OCI-LY1 (cell line): ENCODE results near the gene BTBD16.

ENCODE experiments used
- H2AFZ ChIP-seq: fragments of 200-600 bp; sonication (generic), shearing (Covaris generic); 2 replicates; pipeline ENCODE4 v1.6.0; 2014; ENCODE audit warnings: antibody characterized with exemption, mild to moderate bottlenecking, low read length
- H3F3A ChIP-seq: fragments of 200-600 bp; sonication (generic), shearing (Covaris generic); 2 replicates; pipeline ENCODE4 v1.6.0; 2014; ENCODE audit warnings: mild to moderate bottlenecking, antibody characterized with exemption, low read length, moderate library complexity; ENCODE audit not compliant: insufficient read depth
- H3K27ac ChIP-seq: fragments of 200-600 bp; sonication (generic); 2 replicates; pipeline ENCODE4 v1.5.1; 2014; ENCODE audit warnings: low read length, mixed run types, mild to moderate bottlenecking, low read depth; ENCODE audit not compliant: poor library complexity, severe bottlenecking
- H3K27me3 ChIP-seq: fragments of 200-600 bp; sonication (generic); 2 replicates; pipeline ENCODE4 v1.6.0; 2014; ENCODE audit warnings: antibody characterized with exemption, mild to moderate bottlenecking, low read length, moderate library complexity; ENCODE audit not compliant: insufficient read depth
- H3K36me3 ChIP-seq: fragments of 200-600 bp; sonication (generic); 2 replicates; pipeline ENCODE4 v1.6.1; 2014; ENCODE audit warnings: mild to moderate bottlenecking, antibody characterized with exemption, low read length, moderate library complexity, mixed read lengths; ENCODE audit not compliant: insufficient read depth
- H3K4me1 ChIP-seq: fragments of 200-600 bp; sonication (generic); 2 replicates; pipeline ENCODE4 v1.5.1; 2014; ENCODE audit warnings: mild to moderate bottlenecking, low read length, moderate library complexity; ENCODE audit not compliant: insufficient read depth, severe bottlenecking
- H3K4me2 ChIP-seq: fragments of 200-600 bp; sonication (generic), shearing (Covaris generic); 2 replicates; pipeline ENCODE4 v1.6.1; 2014; ENCODE audit warnings: low read length
- H3K4me3 ChIP-seq: fragments of 200-600 bp; sonication (generic); 2 replicates; pipeline ENCODE4 v1.5.1; 2014; ENCODE audit warnings: low read length, low read depth, mild to moderate bottlenecking, mixed read lengths; ENCODE audit not compliant: poor library complexity, severe bottlenecking
- H3K79me2 ChIP-seq: fragments of 200-600 bp; shearing (Covaris generic); 2 replicates; pipeline ENCODE4 v1.6.1; 2016; ENCODE audit warnings: mixed run types, low read length, mixed read lengths; ENCODE audit not compliant: insufficient read depth
- H3K9ac ChIP-seq: fragments of 200-600 bp; sonication (generic), shearing (Covaris generic); 2 replicates; pipeline ENCODE4 v1.6.1; 2014; ENCODE audit warnings: mild to moderate bottlenecking, low read length, mixed read lengths
- H3K9me2 ChIP-seq: fragments of 200-600 bp; sonication (generic), shearing (Covaris generic); 2 replicates; pipeline ENCODE4 v1.6.1; 2014; ENCODE audit warnings: low read depth, mild to moderate bottlenecking, low read length, mixed read lengths
- H3K9me3 ChIP-seq: fragments of 200-600 bp; shearing (Covaris generic); 2 replicates; pipeline ENCODE4 v1.6.1; 2014; ENCODE audit warnings: low read length, mixed read lengths
- H4K20me1 ChIP-seq: fragments of 200-600 bp; sonication (generic), shearing (Covaris generic); 2 replicates; pipeline ENCODE4 v1.6.0; 2016; ENCODE audit warnings: mild to moderate bottlenecking, low read length; ENCODE audit not compliant: insufficient read depth
- CTCF ChIP-seq: fragments of 200-600 bp; sonication (generic), shearing (Covaris generic); IDR thresholded peaks from 2 replicates; pipeline ENCODE4 v1.5.1; 2017; ENCODE audit warnings: mild to moderate bottlenecking, antibody characterized with exemption, low read length, moderate library complexity, mixed read lengths
- EZH2 ChIP-seq: fragments of 200-600 bp; sonication (generic), shearing (Covaris generic); IDR thresholded peaks from 2 replicates; pipeline ENCODE4 v1.8.0; 2017; ENCODE audit warnings: borderline replicate concordance, mixed run types, mild to moderate bottlenecking, antibody characterized with exemption, low read length, moderate library complexity, mixed read lengths

The BTBD16 gene

DNA sequence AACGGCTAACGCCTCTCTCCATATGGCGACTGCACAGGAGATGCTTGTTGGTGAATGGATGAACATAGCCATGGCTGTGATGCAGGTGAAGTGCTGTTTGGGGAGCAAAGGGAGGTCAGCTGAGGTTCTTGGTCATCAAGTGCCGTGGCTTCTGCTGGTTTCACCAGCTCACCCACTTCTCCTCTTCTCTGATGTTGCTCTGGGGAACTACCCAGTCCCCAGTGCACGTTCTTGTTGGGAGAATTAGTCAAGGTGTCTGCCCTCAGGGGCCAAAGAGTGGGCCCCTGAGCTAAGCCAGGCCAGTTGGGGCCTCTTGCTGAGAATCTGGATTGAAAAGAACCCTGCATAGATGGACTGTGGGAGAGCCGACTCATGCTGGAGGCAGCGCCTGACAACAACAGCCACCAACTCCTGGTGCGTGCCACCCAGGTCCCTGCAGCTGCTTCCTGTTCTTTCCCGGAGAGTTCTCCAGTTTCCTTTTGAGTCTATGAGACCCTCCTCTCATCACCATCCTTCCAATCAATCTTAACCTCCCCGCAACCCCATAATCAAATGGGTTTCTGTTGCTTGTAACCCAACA, 3.0 kb downstream of the BTBD16 start:
- Histone ChIP-seq H3K4me2 (no peak overlapping the region), H3K79me2 (no peaks in the 10 kb centered on the region), H3K27me3 (no peaks in the 10 kb centered on the region), H2AFZ (no peak overlapping the region), H3K4me1 (no peaks in the 10 kb centered on the region), H3K27ac (no peak overlapping the region), H3K9me3 (no peaks in the 10 kb centered on the region), H3K36me3 (no peaks in the 10 kb centered on the region), H4K20me1 (no peaks in the 10 kb centered on the region), H3K4me3 (no peak overlapping the region), H3K9me2 (no peaks in the 10 kb centered on the region), H3F3A (no peaks in the 10 kb centered on the region), H3K9ac (no peak overlapping the region)
- no peak for TF ChIP-seq EZH2
- no peak for TF ChIP-seq CTCF

DNA sequence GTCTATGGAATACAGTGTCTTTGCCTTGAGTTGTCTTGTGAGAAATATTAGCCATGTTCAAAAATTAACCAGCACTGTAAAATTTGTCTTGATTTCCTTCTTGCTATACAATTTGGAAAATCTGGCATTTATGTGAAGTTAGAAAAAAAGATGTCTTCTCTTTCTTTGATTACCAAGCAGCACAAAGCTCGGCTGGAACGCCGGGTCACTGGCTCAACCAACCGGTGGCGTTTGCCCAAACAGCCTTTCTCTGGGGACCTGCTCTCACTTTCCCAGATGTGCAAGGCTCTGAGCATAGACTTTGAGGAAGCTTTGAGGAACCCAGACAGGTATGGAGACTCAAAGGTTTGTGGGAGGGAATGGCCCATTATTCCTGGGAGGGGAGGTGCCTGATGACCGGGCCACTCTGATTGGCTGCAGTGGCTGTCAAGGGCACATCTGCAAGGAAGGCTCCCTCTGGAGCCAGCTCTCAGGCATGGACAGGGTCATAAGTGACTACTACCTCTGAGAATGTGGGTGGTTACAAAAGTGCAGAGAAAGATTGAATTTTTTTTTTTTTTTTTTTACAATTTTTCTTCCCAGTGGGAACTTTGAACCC, 5.6 kb downstream of the BTBD16 start:
- no peaks in the 10 kb centered on the region for H4K20me1 ChIP-seq
- H3K9me3 ChIP-seq, result no peaks in the 10 kb centered on the region
- TF ChIP-seq CTCF (no peak), EZH2 (no peak)
- no peak overlapping the region for H3K27ac ChIP-seq
- H3K36me3 ChIP-seq, result no peaks in the 10 kb centered on the region
- no peaks in the 10 kb centered on the region for H3K27me3 ChIP-seq
- H3K4me2 ChIP-seq, result no peak overlapping the region
- H3K9ac ChIP-seq, result no peak overlapping the region
- H3K9me2 ChIP-seq, result no peaks in the 10 kb centered on the region
- no peaks in the 10 kb centered on the region for H3K4me1 ChIP-seq
- H3K79me2 ChIP-seq, result no peaks in the 10 kb centered on the region
- H3F3A ChIP-seq, result no peaks in the 10 kb centered on the region
- no peak overlapping the region for H2AFZ ChIP-seq
- no peak overlapping the region for H3K4me3 ChIP-seq

- TF ChIP-seq CTCF (no peak), EZH2 (no peak)
- no peaks in the 10 kb centered on the region for H3K9me2 ChIP-seq
These were observed 6.5 kb downstream of the BTBD16 start for GRCh38 chr10:122277526-122278136.

More at GRCh38 chr10:122277526-122278136, 6.5 kb downstream of the BTBD16 start:
- H3K4me2 ChIP-seq, result no peak overlapping the region
- no peaks in the 10 kb centered on the region for H3K27me3 ChIP-seq
- H3K27ac ChIP-seq, result no peak overlapping the region
- no peaks in the 10 kb centered on the region for H3K4me1 ChIP-seq
- H3K9me3 ChIP-seq, result no peaks in the 10 kb centered on the region
- H3K4me3 ChIP-seq, result no peak overlapping the region
- H3K36me3 ChIP-seq, result no peaks in the 10 kb centered on the region
- H3K9ac ChIP-seq, result no peak overlapping the region
- H3F3A ChIP-seq, result no peaks in the 10 kb centered on the region
- no peaks in the 10 kb centered on the region for H4K20me1 ChIP-seq
- H3K79me2 ChIP-seq, result no peaks in the 10 kb centered on the region
- H2AFZ ChIP-seq, result no peak overlapping the region
